ENCODE data around the gene TPPP3.
"Not testable (repeated sequence)": the region's sequence is repeated elsewhere in the genome, so short reads cannot be mapped to it uniquely, and the experiment has no call there.

The TPPP3 gene

DNA sequence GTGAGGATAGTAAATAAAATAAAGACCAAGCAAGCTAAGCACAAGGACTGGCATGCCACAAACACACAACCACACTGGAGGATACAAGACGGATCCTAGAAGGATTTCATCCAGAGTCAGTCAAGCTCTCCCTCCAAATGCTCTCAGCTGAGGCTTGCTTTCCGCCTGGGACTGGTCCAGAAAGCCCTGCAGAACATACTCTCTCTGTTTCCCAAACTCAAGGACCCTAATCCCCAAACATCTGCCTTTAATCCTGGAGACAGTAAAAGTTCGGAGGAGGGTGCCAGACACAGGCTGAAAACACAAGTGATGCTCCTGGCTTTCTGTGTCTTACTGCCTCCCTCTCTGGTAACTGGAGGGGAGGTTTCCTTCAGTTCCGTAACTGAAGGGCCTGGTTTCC lies 32.3 kb upstream of the TPPP3 start:
- no peak for DNase-seq

DNA sequence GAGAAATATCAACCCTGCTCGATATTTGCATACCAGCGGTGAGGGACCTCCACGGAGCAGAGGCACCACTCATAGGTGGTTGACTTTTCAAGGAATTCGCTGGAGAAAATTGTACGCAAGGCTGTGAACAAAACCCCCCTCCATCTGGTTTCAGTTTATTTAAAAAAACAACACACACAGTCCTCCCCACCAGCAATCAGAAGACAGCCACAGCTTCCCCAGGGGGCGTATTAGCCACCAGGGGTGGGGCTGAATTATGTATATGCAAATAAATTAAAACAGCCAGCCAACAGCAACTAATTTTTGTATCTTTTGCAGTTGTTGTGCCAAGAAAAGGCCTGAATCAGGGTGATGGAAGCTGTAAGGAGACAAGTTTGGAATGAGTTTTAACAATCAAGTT lies 31.8 kb upstream of the TPPP3 start:
- no peak for DNase-seq

DNA sequence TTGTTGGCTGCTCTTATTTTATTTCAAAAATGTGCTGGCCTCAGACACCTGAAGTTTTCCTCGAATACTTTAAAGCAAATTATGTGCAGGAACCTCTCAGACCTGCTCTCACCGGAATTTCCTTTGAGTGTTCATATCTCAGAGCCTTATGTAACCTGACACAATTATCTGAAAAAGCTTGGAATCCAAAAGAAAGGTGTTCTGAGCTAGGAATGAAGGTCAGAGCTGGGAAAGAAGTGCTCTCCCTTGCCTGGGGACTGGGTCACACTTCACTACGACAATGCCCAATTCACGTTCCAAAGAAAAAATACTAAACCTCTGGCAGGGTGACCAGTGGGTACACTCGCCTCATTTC lies 30.9 kb upstream of the TPPP3 start:
- DNase-seq: no peak

DNA sequence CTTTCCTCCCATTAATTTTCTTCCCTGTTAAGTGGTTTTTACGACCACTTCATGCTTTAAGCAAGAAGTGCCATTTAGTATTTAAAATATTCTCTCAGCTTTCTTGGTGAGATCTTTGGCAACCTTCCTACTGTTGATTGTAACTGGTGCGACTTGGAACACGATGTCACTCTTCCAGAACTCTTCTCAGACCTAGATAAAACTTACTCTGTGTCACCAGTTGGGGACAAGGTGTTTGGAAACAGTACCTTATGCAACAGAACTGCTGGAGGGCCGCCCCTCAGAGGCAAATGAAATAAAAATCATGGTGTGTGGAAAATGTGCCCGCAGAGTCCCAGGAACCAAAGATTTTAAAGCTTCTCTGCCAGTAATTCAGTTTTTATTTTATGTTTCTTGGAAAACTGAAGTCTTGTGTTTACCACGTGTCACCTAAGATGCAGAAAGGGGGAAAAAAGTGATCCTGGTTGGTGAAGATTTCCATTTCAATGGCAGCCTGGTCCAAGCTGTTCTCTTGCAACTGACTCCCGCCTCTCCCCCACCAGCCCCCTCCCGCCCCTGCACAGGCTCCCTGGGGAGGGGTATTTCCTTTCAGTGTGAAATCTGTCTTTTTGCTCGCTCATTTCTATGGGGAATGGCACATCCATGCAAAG lies 30.4 kb upstream of the TPPP3 start:
- no peak for DNase-seq

DNA sequence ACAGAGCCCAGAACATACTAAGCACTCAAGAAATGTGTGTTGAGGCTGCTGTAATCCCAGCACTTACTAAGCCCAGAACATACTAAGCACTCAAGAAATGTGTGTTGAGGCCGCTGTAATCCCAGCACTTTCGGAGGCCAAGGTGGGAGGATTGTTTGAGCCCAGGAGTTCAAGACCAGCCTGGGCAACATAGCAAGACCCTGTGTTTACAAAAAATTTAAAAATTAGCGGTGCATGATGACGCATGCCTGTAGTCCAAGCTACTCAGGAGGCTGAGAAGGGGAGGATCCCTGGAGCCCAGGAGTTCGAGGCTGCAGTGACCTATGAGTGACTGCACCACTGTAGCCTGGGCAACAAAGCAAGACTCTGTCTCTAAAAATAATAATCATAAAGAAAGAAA lies 29.7 kb upstream of the TPPP3 start:
- DNase-seq: no peak

DNA sequence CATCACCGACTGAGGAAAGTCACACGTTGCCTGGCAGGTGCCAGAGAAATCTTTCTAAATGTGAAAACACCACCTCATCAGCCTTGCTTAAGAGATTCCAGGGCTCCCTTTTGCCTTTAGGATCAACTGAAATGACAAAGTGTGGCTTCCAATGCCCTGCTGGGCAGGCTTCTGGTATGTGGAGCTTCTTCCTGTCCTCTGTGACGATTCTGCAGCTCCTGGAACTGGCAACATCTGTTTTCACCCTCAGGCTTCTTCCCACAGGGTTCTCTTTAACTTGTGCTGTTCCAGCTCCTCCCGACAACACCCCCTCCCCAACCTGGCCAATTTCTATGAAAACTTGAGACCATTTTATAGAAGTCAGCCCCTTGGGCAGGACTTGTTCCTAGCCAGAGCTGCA lies 27.7 kb upstream of the TPPP3 start:
- no peak for DNase-seq

DNA sequence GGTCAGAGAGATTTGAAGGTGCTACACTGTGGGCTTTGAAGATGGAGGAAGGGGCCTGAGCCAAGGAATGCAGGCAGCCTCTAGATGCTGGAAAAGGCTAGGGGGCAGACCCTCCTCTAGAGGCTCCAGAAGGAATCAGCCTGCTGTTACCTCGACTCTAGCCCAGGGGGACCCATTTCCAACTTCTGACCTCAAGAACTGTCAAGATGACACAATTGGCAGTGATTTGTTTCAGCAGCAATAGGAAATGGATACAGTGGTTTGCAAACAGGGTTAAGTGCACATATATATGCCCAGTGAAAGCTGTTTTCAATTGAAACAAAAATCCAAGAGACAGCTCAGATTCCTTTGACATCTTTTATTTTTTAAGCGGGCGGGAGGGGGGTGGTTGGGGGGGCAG lies 26.6 kb upstream of the TPPP3 start:
- DNase-seq: no peak

DNA sequence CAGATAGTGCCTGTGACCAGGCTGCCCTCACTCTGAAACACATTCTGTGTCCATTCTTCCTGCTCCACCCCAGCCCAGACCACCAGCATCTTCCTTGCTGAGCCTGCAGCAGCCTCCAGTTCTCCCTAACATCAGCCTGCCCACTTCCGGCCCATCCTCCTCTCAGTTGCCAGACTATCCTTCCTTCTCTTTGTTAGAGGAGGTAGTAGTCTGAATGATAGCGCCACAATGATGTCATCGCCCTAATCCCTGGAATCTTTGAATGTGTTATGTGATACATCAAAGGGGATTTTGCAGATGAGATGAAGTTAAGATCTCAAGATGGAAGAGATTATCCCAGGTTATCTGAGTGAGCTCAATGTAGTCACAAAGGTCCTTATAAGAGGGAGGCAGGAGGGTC lies 26.2 kb upstream of the TPPP3 start:
- DNase-seq: no peak

DNA sequence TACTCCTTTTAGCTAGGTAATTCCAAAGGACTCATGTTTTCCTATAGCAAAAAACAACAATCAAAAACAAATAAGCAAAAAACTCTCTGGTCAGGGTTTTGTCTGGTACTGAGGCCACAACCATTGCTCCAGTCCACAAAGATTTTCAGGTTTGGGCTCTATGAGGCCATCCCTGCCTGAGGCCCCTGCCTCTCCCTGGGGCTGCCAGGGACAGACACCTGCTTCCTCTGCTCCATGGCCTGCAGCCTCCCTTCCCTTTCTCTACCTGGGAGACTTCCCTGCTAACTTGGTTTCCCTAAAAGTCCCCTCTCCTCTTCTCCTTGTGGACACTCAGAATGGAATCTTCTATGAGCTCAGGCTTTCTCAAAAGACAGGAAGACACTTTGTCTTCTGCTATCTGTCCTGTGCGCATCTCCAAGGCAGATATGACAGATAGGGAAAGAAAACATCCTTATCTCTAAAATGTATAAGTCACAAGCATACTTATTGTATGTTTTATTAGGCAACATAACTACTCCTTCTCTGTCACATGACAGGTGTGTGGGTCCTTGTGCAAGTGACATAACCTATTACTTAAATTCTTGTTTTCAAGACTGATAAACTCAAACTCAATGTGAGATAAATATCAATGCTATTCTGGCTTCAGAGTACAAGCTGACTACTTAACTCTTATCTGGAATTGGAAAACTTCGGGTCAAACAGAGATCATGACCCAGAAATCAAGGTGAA lies 24.2 kb upstream of the TPPP3 start:
- DNase-seq: no peak

DNA sequence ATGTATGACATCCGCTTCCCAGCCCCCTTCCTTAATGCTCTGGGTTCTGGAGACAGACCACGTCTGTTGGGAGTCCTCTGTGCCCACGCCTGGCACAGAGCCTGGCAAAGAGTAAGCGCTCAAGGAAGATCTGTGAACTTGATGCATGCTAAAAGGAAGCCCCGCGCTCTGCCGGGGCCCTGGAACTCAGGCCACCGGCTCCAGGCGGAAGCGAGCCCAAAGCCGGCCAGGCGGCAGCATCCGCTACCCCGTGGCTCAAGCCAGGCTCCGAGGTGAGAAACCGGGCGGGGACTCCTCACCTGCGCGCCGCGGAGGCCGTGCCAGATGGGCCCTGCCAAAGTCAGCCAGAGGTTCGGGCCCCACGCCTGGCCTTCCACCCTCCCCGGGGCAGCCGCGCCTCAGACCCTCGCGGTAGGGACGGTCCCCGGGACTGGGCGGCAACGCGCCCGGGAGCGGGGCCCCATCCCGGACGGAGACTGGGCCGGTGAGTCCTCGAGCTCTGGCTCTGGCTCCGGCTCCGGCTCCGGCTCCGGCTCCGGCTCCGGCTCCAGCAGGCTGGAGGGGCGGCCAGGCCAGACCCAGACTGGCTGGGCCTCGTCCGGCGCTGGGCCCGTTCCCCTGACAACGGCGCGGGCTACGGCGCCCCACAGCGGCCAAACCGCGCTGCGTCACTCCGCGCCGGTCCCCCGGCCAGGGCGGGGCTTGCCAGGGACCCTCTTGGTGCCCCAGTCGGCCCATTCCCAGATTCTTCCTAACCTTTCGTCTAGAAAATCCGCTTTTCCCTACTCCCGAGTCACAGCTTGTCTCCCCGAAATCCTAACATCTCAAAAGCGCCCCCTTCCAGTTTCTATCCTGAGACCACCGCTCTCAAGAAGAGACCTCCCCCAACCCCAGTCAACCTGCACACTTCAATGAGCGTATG lies 22.8 kb upstream of the TPPP3 start, which contains the start of gene ZDHHC1:
ZDHHC1 (minus strand) TSS at position 606 of the 922 bp plus-strand sequence. CDS start 8,702 bp downstream, outside the sequence.
- peak; percentile 59 to 71 for DNase-seq

DNA sequence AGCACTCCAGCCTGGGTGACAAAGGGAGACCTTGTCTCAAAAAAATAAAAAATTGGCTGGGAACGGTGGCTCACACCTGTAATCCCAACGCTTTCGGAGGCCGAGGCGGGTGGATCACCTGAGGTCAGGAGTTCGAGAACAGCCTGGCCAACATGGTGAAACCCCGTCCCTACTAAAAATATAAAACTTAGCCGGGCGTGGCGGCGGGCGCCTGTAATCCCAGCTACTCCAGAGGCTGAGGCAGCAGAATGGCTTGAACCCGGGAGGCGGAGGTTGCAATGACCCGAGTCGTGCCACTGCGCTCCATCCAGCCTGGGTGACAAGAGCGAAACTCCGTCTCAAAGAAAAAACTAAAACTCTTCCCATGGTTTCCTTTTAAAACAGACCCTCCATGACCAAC lies 22.1 kb upstream of the TPPP3 start:
- DNase-seq: not testable (repeated sequence)

DNA sequence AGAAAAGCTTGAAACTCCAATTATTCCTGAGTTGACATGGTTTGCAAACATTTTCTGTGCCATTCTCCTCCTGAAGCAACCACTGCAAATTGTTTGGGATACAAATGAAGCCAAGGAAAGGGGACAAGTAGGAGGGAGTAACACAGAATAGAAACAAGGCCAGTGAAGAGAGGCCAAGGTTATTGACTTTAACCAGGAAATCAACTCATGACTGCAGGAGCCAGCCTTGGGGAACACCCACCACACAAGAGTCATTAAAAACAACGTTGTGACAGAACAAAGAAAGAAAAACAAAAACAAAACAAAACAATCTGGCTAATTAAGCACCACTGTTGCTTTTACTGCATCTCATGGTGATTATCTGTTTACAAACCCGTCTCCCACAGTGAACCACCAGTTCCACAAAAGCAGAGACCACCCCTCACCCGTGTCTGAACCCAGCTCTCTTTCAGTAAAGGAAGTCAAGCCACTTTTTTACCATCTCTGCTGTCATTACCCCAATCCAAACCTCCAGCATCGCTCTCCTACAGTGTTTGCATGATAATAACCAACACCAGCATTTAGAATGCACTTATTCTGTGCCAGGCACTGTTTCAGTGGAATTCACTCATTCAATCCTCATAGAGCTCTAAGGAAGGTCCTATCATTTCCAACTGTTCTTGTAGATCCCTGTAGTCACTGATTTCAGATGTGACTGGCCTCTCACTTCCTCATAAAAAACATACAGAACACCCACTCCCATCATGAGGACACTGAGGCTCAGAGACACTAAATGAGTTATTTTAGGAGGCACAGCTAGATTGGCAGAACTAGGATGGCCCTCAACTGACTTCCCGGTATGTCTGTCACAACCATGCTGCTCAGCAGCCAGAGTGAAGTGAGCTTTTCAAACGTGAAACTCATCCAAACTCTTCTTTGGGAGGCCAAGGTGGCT lies 20.9 kb upstream of the TPPP3 start:
- no peak for DNase-seq

DNA sequence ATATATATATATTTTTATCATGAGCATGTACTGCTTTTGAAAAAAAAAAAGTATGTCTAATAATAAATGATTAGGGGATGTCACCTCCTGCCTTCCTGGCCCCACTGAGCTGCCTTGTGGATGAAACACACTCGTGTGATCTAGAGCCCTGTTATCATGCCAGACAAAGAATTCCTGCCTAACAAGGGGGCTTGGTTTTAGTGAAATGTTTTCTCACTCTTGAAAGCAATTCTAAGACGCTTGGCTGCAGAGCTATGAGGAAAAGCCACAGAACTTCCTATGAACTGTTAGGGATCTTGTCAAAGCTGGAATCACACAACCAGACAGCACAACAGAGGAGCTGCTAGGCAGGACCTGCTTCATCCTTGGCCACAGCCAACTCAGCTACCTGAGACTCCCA lies 19.0 kb upstream of the TPPP3 start:
- no peak for DNase-seq

DNA sequence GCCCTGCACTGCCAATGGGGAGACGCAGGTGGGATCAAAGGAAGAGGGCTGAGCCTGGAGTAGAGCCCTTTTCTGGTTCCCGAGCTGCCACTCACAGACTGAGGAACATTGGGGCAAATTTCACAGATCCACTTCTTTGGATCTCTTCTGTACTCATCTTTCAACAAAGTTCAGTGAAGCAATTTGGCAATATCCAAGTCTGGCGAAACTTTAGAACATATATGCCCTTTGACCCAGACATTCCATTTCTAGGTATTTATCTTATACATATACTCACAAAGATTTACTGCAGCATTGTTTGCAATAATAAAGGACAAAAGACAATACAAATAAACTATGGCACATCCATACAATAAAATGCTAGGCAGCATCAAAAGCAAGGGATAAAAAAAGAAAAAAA lies 18.0 kb upstream of the TPPP3 start:
- DNase-seq: no peak

DNA sequence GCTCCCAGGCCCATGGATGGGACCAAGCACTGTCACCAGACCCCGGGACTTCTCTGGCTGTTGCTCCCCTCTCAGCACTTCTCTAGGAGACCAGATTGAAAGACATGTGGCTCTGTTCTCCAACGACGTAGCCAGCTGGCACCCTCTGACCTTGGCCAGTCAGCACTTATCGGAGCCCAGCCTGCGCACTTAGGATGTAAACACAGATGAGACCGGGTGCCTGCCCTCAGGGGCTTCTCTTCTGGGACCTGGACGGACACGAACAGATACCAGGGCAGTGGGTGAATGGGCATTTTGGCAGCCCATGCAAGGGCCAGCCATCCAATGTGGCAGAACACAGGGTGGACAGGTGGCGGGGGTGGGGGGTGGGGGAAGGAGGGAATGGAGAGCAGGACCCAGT lies 16.3 kb upstream of the TPPP3 start:
- DNase-seq: no peak

DNA sequence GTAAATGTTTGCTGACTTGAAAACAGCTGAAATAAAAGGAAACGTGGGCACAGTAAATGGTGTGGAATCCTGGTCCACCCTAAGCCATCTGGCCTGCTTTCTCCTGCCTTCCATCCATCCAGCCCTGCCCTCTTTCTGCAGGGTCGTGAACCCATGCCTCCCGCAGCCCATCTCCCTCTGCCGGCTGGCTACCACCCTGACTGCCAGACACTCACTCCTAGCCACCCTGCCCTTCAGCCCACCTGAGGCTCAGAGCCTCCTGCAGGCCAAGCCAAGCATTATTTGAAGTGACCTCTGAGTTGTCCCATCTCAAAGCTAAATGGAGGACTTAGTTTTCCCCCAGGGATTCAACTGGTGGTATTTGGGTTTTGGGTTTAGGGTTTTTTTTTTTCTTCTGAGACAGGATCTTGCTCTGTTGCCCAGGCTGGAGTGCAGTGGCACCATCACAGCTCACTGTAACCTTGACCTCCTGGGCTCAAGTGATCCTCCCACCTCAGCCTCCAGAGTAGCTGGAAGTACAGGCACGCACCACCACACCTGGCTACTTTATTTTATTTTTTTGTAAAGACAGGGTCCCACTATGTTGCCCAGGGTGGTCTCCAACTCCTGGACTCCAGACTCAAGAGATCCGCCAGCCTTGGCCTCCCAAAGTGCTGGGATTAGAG lies 14.6 kb upstream of the TPPP3 start:
- DNase-seq: no peak

DNA sequence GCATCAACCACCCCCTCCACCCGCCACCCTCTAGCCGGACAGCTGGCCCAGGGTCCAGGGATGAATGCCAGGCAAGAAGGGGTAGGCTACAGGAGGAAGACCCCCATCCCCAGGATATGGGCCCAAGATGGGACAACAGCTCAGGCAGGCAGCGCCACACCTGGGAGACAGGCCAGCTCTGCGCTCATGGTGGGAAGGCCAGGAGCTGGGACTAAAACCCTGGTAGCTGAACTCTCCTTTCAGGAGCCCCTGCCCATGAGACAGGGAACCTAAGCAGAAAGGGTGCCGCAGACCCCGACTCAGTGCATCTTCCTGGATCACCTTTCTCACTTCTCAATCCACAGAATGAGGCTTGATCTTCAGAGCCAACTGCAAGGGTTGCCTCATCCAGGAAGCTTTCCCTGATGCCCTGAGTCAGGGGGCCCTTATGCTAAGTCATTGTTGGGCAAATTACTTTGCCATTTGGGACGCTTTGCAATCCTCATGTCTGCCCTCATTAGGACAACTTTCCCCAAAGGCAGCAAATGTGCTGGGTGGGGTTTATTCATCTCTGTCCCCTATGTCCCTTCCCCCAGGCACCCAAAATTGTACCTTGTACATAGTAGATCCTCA lies 14.0 kb upstream of the TPPP3 start:
- no peak for DNase-seq

DNA sequence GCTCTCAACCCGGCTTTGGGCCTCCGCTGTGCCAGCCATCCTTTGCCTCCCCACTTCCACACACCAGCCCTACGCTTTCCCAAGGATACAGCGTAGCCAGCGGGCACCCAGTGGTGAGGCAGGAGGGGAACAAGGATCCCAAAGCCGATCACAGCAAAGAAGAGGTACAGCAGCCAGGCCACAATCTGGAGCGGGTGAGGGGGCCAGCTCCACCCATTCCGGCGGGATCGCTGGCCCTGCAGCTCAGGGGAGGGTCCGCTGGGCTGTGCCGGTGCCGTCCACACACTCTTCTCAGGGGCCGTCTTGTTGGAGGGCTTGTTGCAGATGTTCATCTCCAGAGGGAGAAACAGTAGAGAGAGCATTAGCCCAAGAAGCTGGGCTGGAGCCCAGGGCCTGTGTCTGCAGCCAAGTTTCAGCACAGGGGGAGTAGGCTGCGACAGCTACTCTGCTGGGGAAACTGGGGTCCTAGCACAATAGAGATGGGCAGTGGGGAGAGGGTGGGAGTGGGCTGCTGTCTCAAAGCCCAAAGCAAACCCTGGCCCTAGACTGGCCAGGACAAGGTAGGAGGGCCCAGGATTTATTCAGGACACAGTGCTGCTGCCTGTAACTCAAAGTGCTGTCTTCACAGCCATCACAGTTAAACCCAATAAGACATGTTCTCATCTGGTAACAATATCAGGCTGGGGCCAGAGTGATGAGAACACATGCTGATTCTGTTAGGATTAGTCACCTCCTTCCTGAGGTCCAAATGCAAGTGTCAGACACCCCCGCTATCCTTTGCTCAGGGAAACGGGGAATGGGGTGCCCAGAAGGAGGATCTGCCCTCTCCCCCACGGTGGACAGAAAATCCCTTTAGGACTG lies 13.0 kb upstream of the TPPP3 start:
- no peak for DNase-seq

DNA sequence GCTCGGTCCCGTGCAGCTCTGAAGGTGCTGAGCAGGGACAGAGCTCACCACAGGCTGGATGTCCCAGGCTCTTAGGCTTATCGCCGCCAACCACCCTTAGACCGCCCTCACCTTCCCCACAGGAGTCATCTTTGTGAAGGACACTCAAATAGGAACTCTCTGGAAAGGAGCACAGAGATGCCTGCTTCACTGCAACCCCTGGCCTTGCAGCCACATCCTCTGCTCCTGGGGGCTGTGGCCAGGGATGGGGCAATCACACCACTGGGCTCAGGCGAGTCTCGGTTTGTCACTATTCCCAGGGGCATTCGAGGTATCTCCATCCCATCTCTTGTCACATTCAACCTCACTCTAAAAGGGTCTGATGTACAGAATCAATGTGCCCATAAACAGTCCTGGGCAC lies 12.0 kb upstream of the TPPP3 start:
- DNase-seq: no peak

DNA sequence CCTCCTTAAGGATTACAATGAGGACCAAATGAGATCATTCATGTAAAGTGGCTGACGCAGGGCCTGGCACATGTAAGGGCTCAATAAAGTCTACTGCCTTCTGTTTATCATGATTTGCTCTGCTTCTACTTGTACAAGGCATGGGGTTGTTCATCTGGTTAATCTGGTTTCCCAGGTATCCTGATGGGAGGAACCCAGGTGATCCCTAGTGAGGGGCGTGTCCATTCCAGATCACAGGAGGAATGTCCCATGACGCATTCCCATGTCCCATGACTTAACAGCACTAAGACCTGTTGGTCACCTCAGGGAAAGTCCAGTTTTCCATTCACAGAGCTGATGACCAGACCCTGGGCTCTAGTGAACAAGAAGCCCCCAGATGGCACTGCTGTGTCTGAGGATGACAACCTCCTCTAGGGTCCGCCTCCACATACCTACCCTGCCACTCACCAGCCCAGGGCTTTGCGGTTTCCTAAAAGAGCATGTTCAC lies 11.5 kb upstream of the TPPP3 start:
- no peak for DNase-seq

All from stimulated activated CD4-positive, alpha-beta T cell treated with anti-CD3 and anti-CD28 coated beads, Interleukin-2, amount 100 ng/mL, for 24 hours (primary cell).